ENCODE measurements around the gene GMPR2. TPM values are rescaled to one million over a fixed set of nuclear protein-coding genes. Genes with fewer than 3 reads are reported as not detected.

GMPR2 gene
- total and polyA plus RNA-seq, 2 experiments from 2014 or later = 60.6 to 70.6 TPM

DNA sequence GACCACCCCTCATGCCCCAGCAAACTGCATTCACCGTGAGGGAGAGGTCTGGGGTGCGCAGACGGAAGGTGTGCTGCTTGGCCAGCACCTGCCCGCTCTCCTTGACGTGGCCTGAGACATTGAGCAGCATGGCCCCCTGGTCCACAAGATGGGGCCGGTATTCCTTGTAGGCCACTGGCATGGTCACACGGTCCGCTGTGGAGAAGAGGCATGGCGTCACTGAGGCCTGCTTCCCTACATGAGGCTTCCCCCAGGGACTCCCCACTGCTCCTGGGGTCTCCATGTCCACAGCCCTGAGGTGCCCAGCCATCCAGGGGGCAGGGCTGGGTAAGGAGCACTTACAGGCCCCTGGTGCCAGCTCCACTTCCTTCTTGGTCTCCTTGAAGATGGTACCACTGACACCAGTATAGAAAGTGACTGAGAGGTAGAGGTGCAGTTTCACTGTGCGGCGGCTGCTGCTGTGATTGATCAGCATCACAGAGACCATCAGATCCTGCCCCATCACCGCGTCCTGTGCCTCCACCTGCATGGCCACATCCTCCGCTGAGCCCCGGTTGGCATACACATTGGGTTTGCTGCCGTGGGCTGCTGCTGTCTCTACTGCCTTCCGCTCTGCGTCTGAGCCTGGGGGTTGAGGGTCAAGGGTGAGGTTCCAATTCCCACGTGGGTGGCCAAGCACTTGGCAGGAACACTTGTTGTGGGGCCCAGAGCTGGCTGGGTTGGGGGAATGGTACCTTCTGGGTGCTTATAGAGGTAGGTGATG is 22.1 kb downstream of the GMPR2 start:
- no peak for DNase-seq (ENCODE audit: low spot score)
- Histone ChIP-seq H3F3A (replicated peaks; ENCODE audit: low read depth) (no peaks in the 10 kb centered on the region), H3K9me2 (ENCODE audit: insufficient read depth) (no peaks in the 10 kb centered on the region), H2AFZ (no peak overlapping the region), H3K27me3 (ENCODE audit: insufficient read depth) (no peaks in the 10 kb centered on the region), H3K4me1 (ENCODE audit: insufficient read depth) (no peaks in the 10 kb centered on the region), H4K20me1 (replicated peaks; ENCODE audit: insufficient read depth) (no peaks in the 10 kb centered on the region), H3K4me2 (no peak overlapping the region), H3K4me3 (no peak overlapping the region), H3K27ac (ENCODE audit: low read depth) (no peak overlapping the region), H3K36me3 (ENCODE audit: insufficient read depth) (no peaks in the 10 kb centered on the region), H3K79me2 (replicated peaks; ENCODE audit: insufficient read depth) (no peaks in the 10 kb centered on the region)
- H3K9me3 Mint-ChIP-seq = no peaks in the 10 kb centered on the region
- H3K4me1 Mint-ChIP-seq = peaks cover 4% of the 10 kb centered on the region; the same call in 2 of the 3 replicates
- no peak overlapping the region; the same call in 1 of the 2 replicates for H3K27ac Mint-ChIP-seq
- ATAC-seq = no peak
- H3K4me3 Mint-ChIP-seq = no peak overlapping the region
- TF ChIP-seq CREB1 (CRISPR knock-in tag; IDR thresholded peaks at IDR 0.05; ENCODE audit: low read depth) (no peak), NANOG (IDR thresholded peaks at IDR 0.05; ENCODE audit: borderline replicate concordance) (no peak), EZH2phosphoT487 (IDR thresholded peaks at IDR 0.05; ENCODE audit: unreplicated experiment) (no peak), STAT1 (IDR thresholded peaks at IDR 0.05; ENCODE audit: unreplicated experiment) (no peak), EZH2 (IDR thresholded peaks at IDR 0.05; ENCODE audit: low read depth, unreplicated experiment) (no peak), POLR2AphosphoS5 (IDR thresholded peaks at IDR 0.05; ENCODE audit: low read depth) (no peak), ZNF331 (CRISPR knock-in tag; IDR thresholded peaks at IDR 0.05; ENCODE audit: low read depth) (no peak)
- TF ChIP-seq, protein P1, sequence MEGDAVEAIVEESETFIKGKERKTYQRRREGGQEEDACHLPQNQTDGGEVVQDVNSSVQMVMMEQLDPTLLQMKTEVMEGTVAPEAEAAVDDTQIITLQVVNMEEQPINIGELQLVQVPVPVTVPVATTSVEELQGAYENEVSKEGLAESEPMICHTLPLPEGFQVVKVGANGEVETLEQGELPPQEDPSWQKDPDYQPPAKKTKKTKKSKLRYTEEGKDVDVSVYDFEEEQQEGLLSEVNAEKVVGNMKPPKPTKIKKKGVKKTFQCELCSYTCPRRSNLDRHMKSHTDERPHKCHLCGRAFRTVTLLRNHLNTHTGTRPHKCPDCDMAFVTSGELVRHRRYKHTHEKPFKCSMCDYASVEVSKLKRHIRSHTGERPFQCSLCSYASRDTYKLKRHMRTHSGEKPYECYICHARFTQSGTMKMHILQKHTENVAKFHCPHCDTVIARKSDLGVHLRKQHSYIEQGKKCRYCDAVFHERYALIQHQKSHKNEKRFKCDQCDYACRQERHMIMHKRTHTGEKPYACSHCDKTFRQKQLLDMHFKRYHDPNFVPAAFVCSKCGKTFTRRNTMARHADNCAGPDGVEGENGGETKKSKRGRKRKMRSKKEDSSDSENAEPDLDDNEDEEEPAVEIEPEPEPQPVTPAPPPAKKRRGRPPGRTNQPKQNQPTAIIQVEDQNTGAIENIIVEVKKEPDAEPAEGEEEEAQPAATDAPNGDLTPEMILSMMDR (conservative IDR thresholded peaks at IDR 0.05; ENCODE audit: low read depth in 2 of 2) = no peak
- TF ChIP-seq, protein P2, sequence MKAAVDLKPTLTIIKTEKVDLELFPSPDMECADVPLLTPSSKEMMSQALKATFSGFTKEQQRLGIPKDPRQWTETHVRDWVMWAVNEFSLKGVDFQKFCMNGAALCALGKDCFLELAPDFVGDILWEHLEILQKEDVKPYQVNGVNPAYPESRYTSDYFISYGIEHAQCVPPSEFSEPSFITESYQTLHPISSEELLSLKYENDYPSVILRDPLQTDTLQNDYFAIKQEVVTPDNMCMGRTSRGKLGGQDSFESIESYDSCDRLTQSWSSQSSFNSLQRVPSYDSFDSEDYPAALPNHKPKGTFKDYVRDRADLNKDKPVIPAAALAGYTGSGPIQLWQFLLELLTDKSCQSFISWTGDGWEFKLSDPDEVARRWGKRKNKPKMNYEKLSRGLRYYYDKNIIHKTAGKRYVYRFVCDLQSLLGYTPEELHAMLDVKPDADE (IDR thresholded peaks at IDR 0.05) = no peak
- no peaks in the 10 kb centered on the region for H3K36me3 Mint-ChIP-seq (ENCODE audit: low read depth)
- H3K27me3 Mint-ChIP-seq (ENCODE audit: insufficient read depth, low read depth, poor library complexity) = peaks cover 15% of the 10 kb centered on the region

DNA sequence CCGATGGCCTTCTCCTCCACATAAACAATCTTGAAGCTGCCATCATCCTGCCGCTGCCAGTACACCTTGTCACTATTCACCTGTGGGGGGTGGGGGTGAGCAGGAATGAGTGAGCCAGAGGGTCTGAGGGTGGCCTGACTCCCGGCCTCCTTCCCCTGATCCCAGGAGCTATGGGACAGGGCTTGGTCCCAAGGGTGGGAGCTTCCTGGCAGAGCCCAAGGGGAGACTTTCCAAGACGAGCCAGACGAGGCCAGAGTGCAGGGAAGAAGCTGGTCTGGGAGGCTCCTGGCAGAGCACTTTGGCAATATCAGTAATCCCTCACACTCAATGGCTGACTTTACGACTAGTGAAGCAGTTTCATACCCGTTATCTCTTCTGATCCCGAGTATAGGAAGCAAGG is 22.7 kb downstream of the GMPR2 start:
- Histone ChIP-seq H2AFZ (no peak overlapping the region), H3K4me3 (no peak overlapping the region), H4K20me1 (replicated peaks; ENCODE audit: insufficient read depth) (no peaks in the 10 kb centered on the region), H3K79me2 (replicated peaks; ENCODE audit: insufficient read depth) (no peaks in the 10 kb centered on the region), H3K36me3 (ENCODE audit: insufficient read depth) (no peaks in the 10 kb centered on the region), H3K4me2 (no peak overlapping the region), H3K4me1 (ENCODE audit: insufficient read depth) (no peaks in the 10 kb centered on the region), H3K27ac (ENCODE audit: low read depth) (no peak overlapping the region), H3K9me2 (ENCODE audit: insufficient read depth) (no peaks in the 10 kb centered on the region), H3F3A (replicated peaks; ENCODE audit: low read depth) (no peaks in the 10 kb centered on the region), H3K27me3 (ENCODE audit: insufficient read depth) (no peaks in the 10 kb centered on the region)
- Mint-ChIP-seq H3K27me3 (ENCODE audit: insufficient read depth, low read depth, poor library complexity) (peaks cover 15% of the 10 kb centered on the region), H3K36me3 (ENCODE audit: low read depth) (no peaks in the 10 kb centered on the region), H3K27ac (no peak overlapping the region; the same call in 1 of the 2 replicates), H3K9me3 (no peaks in the 10 kb centered on the region), H3K4me1 (peaks cover 4% of the 10 kb centered on the region; the same call in 2 of the 3 replicates), H3K4me3 (no peak overlapping the region)
- no peak for ATAC-seq
- TF ChIP-seq ZNF331 (CRISPR knock-in tag; IDR thresholded peaks at IDR 0.05; ENCODE audit: low read depth) (no peak), JUNB (IDR thresholded peaks at IDR 0.05; ENCODE audit: unreplicated experiment) (no peak), NANOG (IDR thresholded peaks at IDR 0.05; ENCODE audit: borderline replicate concordance) (no peak), POLR2AphosphoS5 (IDR thresholded peaks at IDR 0.05; ENCODE audit: low read depth) (no peak), ZNF114 (CRISPR knock-in tag; IDR thresholded peaks at IDR 0.05) (no peak)
- TF ChIP-seq, protein P3, sequence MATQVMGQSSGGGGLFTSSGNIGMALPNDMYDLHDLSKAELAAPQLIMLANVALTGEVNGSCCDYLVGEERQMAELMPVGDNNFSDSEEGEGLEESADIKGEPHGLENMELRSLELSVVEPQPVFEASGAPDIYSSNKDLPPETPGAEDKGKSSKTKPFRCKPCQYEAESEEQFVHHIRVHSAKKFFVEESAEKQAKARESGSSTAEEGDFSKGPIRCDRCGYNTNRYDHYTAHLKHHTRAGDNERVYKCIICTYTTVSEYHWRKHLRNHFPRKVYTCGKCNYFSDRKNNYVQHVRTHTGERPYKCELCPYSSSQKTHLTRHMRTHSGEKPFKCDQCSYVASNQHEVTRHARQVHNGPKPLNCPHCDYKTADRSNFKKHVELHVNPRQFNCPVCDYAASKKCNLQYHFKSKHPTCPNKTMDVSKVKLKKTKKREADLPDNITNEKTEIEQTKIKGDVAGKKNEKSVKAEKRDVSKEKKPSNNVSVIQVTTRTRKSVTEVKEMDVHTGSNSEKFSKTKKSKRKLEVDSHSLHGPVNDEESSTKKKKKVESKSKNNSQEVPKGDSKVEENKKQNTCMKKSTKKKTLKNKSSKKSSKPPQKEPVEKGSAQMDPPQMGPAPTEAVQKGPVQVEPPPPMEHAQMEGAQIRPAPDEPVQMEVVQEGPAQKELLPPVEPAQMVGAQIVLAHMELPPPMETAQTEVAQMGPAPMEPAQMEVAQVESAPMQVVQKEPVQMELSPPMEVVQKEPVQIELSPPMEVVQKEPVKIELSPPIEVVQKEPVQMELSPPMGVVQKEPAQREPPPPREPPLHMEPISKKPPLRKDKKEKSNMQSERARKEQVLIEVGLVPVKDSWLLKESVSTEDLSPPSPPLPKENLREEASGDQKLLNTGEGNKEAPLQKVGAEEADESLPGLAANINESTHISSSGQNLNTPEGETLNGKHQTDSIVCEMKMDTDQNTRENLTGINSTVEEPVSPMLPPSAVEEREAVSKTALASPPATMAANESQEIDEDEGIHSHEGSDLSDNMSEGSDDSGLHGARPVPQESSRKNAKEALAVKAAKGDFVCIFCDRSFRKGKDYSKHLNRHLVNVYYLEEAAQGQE (IDR thresholded peaks at IDR 0.05; ENCODE audit: unreplicated experiment) = no peak
- TF ChIP-seq, protein P2 (IDR thresholded peaks at IDR 0.05) = no peak
- DNase-seq (ENCODE audit: low spot score) = no peak
